ENCODE measurements around the gene SLC2A4RG. TPM values are rescaled to one million over a fixed set of nuclear protein-coding genes. Genes with fewer than 3 reads are reported as not detected.

SLC2A4RG gene
- total and polyA plus RNA-seq, 2 of the 13 experiments (the other 11 are each of a cell fraction or from before 2014, with no cell fraction given), result 91.4 to 95.9 TPM

- peak; percentile 79 for TF ChIP-seq ZBTB33 (CRISPR knock-in tag; IDR thresholded peaks at IDR 0.05)
- peak; percentile 77; the same call in 1 of the 2 replicates for TF ChIP-seq PRMT3 (CRISPR knock-in tag; IDR thresholded peaks at IDR 0.05; ENCODE audit: borderline replicate concordance, low read depth)
- peak; percentile 50; the same call in 1 of the 2 replicates for TF ChIP-seq ZNF770 (CRISPR knock-in tag; IDR thresholded peaks at IDR 0.05)
- peak; percentile 93 for TF ChIP-seq SKI (IDR thresholded peaks at IDR 0.05; ENCODE audit: partially characterized antibody)
- TF ChIP-seq ZSCAN21 (CRISPR knock-in tag; IDR thresholded peaks at IDR 0.05; ENCODE audit: borderline replicate concordance), result peak; percentile 89; the same call in 1 of the 2 replicates
- no peak for TF ChIP-seq EZH2 (conservative IDR thresholded peaks at IDR 0.05; ENCODE audit: low read depth, low read length)
- no peak for TF ChIP-seq FOXA1 (IDR thresholded peaks at IDR 0.05)
- peak; percentile 46 for TF ChIP-seq FOXA1 (CRISPR knock-in tag; IDR thresholded peaks at IDR 0.05)
- TF ChIP-seq AKNA (CRISPR knock-in tag; IDR thresholded peaks at IDR 0.05; ENCODE audit: borderline replicate concordance), result peak; percentile 41; the same call in 1 of the 2 replicates
- peak; percentile 97 for TF ChIP-seq ZNF746 (CRISPR knock-in tag; IDR thresholded peaks at IDR 0.05)
- peak; percentile 67; the same call in 1 of the 2 replicates for TF ChIP-seq PBX3 (CRISPR knock-in tag; IDR thresholded peaks at IDR 0.05; ENCODE audit: borderline replicate concordance)
- TF ChIP-seq SNRNP70 (IDR thresholded peaks at IDR 0.05; ENCODE audit: low read depth, low read length), result no peak
- TF ChIP-seq NFE2L2 (IDR thresholded peaks at IDR 0.05; ENCODE audit: low read length), result 0 out of 2 replicates have a peak, but pooled peaks have one; percentile 7
- TF ChIP-seq ZNF296 (CRISPR knock-in tag; conservative IDR thresholded peaks at IDR 0.05), result peak; percentile 90
- TF ChIP-seq KDM3A (CRISPR knock-in tag; IDR thresholded peaks at IDR 0.05; ENCODE audit: low read depth), result peak; percentile 99
- 0 out of 2 replicates have a peak, but pooled peaks have one; percentile 71 for TF ChIP-seq TERF1 (CRISPR knock-in tag; IDR thresholded peaks at IDR 0.05)
- peak; percentile 97 for TF ChIP-seq HNRNPL (IDR thresholded peaks at IDR 0.05; ENCODE audit: low read depth, low read length)
These were observed 1.2 kb downstream of the SLC2A4RG start (continued) for GRCh38 chr20:63740627-63741353.

Data from HepG2 (cell line).